Measurements from ENCODE around the gene BICC1.

BICC1 gene

GRCh38 chr10:58556516-58557165 lies 44.0 kb downstream of the BICC1 start:
- no peak for DNase-seq (ENCODE audit: low read depth in 3 of 3, low spot score in 1 of 3)

GRCh38 chr10:58557714-58558113 lies 45.0 kb downstream of the BICC1 start:
- no peak for DNase-seq (ENCODE audit: low read depth in 3 of 3, low spot score in 1 of 3)

GRCh38 chr10:58560068-58560467 lies 47.4 kb downstream of the BICC1 start:
- no peak for DNase-seq (ENCODE audit: low read depth in 3 of 3, low spot score in 1 of 3)

DNA sequence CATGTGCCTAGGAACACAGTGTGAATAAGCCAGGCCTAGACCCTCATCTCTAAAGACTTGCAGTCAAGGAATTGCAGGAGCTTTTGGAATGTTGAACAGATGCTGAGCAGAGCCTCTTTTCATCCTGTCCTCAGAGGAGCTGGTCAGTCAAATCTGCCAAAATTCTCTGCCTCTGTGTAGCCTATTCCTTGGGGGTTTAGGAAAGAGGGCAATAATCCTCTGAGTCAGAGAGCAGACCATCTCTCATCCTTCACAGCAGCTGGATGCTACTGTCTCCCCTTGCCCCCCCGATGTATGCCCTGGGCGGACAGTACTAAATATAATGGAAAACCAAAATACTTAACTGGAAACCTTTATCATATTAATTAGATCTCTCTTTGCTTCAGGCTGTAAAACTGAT lies 52.6 kb downstream of the BICC1 start:
- DNase-seq (ENCODE audit: low read depth in 3 of 3, low spot score in 1 of 3), result no peak

DNA sequence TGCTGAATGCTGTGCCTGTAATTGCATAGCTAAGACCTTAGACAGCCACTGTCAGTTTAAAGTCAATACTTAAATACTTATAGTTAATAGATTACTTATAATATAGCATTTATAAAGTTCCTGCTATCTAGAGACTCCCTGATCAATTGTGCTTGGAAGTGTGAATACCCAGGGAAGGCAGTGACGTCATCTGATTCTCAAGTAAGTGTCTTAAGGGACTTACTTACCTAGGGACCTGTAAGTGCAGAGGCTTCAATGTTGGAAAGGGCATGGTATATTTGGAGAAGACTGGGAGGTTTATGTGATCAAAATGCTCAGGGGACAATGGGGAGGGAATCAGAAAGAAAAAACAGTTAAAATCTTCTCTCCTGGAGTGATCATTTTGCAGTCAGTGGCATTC lies 55.0 kb downstream of the BICC1 start:
- DNase-seq (ENCODE audit: low read depth in 3 of 3, low spot score in 1 of 3), result no peak

- DNase-seq (ENCODE audit: low read depth in 3 of 3, low spot score in 1 of 3), result no peak
Measured at GRCh38 chr10:58568428-58568935, 55.8 kb downstream of the BICC1 start.

DNA sequence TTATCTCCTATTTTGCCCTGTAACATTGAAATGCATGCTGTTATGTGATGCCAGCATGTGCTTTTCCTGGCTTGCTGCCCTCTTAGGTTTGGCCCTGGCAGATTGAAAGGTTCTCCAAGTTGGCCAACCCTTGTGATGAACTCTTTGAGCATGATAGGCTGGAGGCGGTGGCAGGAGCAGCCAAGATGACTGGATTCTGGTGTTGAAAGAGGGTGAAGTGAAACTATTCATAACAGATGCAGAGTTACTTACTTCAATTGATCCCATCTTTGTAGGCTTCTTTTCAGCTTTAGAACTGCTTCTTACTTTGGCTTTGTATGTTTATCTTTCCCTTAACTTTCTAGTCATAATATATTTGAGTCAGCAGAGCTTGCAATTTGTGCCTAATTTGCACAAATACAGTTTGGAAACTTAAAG lies 57.6 kb downstream of the BICC1 start:
- no peak for DNase-seq (ENCODE audit: low read depth in 3 of 3, low spot score in 1 of 3)

GRCh38 chr10:58570979-58571378 lies 58.3 kb downstream of the BICC1 start:
- DNase-seq (ENCODE audit: low read depth in 3 of 3, low spot score in 1 of 3), result no peak

- no peak for DNase-seq (ENCODE audit: low read depth in 3 of 3, low spot score in 1 of 3)
Measured at GRCh38 chr10:58573144-58573543, 60.5 kb downstream of the BICC1 start.

DNA sequence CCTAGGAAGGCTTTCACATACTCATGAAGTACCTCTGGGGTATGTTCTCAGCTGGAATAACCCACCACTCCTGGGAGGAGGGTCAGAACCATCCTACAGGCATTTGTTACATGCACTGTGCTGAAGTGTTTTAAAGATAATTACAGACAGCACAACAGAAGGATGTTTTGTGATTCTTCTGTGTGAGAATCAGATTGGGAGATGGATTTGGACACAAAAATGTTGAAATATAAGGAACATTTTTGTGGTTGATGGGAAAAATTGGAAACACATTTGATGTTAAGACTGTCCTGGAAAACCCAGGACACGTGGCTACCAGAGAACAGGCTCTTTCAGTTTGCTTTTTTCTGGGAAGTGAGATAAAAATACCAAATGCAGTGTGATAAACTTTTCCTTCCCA lies 61.4 kb downstream of the BICC1 start:
- no peak for DNase-seq (ENCODE audit: low read depth in 3 of 3, low spot score in 1 of 3)

GRCh38 chr10:58575491-58575890 lies 62.8 kb downstream of the BICC1 start:
- DNase-seq (ENCODE audit: low read depth in 3 of 3, low spot score in 1 of 3), result no peak

- DNase-seq (ENCODE audit: low read depth in 3 of 3, low spot score in 1 of 3), result no peak
Measured at GRCh38 chr10:58576751-58577436, 64.2 kb downstream of the BICC1 start.

DNA sequence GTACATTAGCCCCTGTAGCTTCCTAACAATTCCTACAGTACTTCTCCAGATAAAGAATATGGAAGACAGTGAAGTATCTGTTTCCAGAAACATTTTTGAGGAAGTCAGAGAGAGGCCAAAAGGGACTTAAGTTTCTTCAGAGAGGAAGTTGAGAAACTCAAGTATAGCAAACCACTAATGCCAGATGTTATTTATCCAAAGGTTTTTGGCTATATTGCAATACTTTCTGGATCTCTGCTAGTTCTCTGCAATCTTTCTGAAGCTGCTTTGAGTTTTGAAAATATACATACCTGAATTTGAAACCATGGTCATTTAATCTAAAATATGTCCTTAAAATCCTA lies 64.7 kb downstream of the BICC1 start:
- DNase-seq (ENCODE audit: low read depth in 3 of 3, low spot score in 1 of 3), result no peak

DNA sequence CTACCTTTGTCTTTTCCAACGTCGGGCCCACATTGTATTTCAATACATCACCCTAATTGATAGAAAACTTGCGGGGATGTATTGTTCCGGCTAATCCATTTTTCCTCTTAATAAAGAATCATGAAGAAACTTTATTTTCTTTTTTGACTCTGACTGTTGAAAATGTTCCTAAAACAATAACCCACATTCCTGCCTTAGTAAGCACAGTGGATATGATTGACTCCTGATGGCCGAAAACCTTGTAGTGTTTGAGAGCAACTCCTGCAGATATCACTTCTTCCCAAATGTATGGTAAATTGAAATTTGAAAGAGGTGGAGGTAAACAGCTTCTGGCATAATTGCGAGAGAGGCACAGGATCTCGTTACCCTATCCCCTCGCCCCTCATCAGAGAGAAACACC lies 65.7 kb downstream of the BICC1 start:
- DNase-seq (ENCODE audit: low read depth in 3 of 3, low spot score in 1 of 3), result no peak

- DNase-seq (ENCODE audit: low read depth in 3 of 3, low spot score in 1 of 3), result no peak
Measured at GRCh38 chr10:58579011-58579655, 66.5 kb downstream of the BICC1 start.

- DNase-seq (ENCODE audit: low read depth in 3 of 3, low spot score in 1 of 3), result no peak
Measured at GRCh38 chr10:58582045-58582444, 69.4 kb downstream of the BICC1 start.

DNA sequence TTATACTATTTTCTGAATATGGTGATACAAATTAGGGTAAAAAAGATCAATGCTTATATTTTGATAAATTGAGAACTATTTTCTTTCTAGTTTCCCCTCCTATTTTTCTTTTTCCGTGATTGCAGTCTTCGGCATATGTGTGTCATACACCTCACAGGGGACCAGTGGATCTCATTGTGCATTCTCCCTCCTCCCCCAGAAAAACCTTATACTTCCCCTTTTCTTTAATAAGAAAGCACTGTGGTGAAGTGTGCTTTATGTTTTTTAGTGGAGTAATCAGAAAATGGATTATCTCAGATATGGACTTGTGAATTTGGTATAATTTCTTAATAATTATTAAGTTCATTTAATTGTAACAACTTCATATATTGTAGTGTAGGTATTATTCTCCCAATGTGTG lies 72.8 kb downstream of the BICC1 start:
- DNase-seq (ENCODE audit: low read depth in 3 of 3, low spot score in 1 of 3), result no peak

DNA sequence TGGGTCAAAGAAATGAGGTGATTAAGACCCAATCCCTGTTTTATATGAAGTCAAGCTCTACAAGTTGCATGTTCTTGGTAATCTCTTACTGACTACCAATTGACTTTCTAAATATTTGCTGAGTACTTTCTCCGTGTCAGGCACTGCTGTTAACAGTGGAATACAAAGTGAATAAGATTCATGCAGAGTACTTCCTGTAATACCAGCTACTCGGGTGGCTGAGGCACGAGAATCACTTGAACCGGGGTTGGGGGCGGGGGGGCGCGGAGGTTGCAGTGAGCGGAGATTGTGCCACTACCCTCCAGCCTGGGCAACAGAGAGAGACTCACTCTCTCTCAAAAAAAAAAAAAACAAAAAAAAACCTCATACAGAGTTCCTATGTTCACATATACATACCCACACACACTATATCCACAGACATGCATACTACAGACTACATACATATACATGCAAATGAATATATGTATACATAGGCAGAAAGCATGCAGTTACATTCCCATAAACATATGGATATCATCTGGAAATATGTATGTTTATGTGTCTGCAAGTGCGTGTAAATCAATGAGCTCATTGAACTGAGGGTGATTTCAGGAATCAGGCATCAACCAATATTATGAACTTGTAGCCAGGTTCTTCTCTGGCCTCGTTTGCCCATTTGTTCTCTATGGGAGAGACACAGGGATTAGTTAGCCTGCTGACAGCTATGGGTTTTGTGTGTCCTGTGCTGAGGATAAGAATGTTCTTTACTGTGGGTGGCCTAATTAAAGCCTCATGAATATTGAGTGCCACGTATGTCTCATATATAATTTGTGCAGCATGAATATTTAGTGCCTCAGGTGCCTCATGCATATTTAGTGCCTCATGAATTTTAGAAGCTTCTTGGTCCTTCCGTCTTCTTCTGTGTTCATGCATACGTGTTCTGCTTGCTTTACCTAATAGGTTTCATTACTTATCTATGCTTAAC lies 73.9 kb downstream of the BICC1 start:
- DNase-seq (ENCODE audit: low read depth in 3 of 3, low spot score in 1 of 3), result no peak

GRCh38 chr10:58587676-58588075 lies 75.0 kb downstream of the BICC1 start:
- no peak for DNase-seq (ENCODE audit: low read depth in 3 of 3, low spot score in 1 of 3)

GRCh38 chr10:58588673-58589265 lies 76.1 kb downstream of the BICC1 start:
- DNase-seq (ENCODE audit: low read depth in 3 of 3, low spot score in 1 of 3), result no peak
